Nephron (organoid): ENCODE results near the gene MVK.

Source experiments
- H3K27ac Mint-ChIP-seq, 3 experiments: 2 replicates each; pipeline ENCODE4 v1.8.0; 2020; ENCODE audit warnings: mixed read lengths in 3 of 3, mild to moderate bottlenecking in 2 of 3, moderate library complexity in 1 of 3
- H3K27me3 Mint-ChIP-seq: 2 replicates; pipeline ENCODE4 v1.8.0; 2021; ENCODE audit warnings: low read depth, mild to moderate bottlenecking, moderate library complexity, mixed read lengths
- H3K36me3 Mint-ChIP-seq: 2 replicates; pipeline ENCODE4 v1.8.0; 2020; ENCODE audit warnings: low read depth, mixed read lengths
- H3K4me1 Mint-ChIP-seq: 2 replicates; pipeline ENCODE4 v1.8.0; 2020; ENCODE audit warnings: mixed read lengths
- H3K4me3 Mint-ChIP-seq, 3 experiments: 2 replicates each; pipeline ENCODE4 v1.8.0; 2020; ENCODE audit warnings: mild to moderate bottlenecking in 3 of 3, mixed read lengths in 3 of 3, moderate library complexity in 2 of 3
- H3K9me3 Mint-ChIP-seq: 2 replicates; pipeline ENCODE4 v1.8.0; 2020; ENCODE audit warnings: mixed read lengths
- TF ChIP-seq, protein P1 (sequence below), 3 experiments: fragments of 200-600 bp; sonication (generic); IDR thresholded peaks; one replicate each; pipeline ENCODE4 v1.5.0; 2021; ENCODE audit warnings: antibody characterized with exemption in 3 of 3; ENCODE audit not compliant: unreplicated experiment in 3 of 3

The MVK gene

DNA sequence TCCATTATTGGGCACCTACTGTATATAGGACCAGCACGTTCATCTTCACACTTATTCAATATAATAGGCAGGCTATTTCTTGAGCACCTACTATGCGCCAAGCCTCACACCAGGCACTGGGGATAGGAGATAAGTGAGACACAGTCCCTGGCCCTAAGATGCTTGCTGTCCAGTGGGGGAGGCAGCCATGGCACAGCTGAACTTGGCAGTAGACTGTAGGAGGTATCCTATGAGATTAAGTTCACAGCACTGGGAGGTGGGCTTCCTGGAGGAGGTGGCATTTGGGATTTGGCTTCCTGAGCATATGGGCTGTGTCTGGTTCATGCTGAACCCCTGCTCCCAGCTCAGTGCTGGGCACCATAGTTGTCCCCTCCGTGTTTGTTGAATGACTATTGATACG, 65.1 kb downstream of the MVK start:
- Mint-ChIP-seq H3K27me3 (peaks cover 12% of the 10 kb centered on the region), H3K4me1 (no peaks in the 10 kb centered on the region), H3K9me3 (peaks cover 8% of the 10 kb centered on the region), H3K36me3 (no peaks in the 10 kb centered on the region), H3K27ac (no peak overlapping the region), H3K4me3 (no peak overlapping the region)
- TF ChIP-seq, protein P1, sequence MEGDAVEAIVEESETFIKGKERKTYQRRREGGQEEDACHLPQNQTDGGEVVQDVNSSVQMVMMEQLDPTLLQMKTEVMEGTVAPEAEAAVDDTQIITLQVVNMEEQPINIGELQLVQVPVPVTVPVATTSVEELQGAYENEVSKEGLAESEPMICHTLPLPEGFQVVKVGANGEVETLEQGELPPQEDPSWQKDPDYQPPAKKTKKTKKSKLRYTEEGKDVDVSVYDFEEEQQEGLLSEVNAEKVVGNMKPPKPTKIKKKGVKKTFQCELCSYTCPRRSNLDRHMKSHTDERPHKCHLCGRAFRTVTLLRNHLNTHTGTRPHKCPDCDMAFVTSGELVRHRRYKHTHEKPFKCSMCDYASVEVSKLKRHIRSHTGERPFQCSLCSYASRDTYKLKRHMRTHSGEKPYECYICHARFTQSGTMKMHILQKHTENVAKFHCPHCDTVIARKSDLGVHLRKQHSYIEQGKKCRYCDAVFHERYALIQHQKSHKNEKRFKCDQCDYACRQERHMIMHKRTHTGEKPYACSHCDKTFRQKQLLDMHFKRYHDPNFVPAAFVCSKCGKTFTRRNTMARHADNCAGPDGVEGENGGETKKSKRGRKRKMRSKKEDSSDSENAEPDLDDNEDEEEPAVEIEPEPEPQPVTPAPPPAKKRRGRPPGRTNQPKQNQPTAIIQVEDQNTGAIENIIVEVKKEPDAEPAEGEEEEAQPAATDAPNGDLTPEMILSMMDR (IDR thresholded peaks at IDR 0.05; ENCODE audit: unreplicated experiment in 3 of 3), result no peak

- H3K4me1 Mint-ChIP-seq, result no peaks in the 10 kb centered on the region
These were observed 65.7 kb downstream of the MVK start for GRCh38 chr12:109639151-109639872.

GRCh38 chr12:109640961-109641360, 67.4 kb downstream of the MVK start:
- TF ChIP-seq, protein P1 (IDR thresholded peaks at IDR 0.05; ENCODE audit: unreplicated experiment in 3 of 3), result no peak
- H3K4me3 Mint-ChIP-seq, result no peak overlapping the region
- H3K27me3 Mint-ChIP-seq, result peaks cover 21% of the 10 kb centered on the region
- H3K4me1 Mint-ChIP-seq, result no peaks in the 10 kb centered on the region
- peaks cover 5% of the 10 kb centered on the region for H3K9me3 Mint-ChIP-seq
- H3K36me3 Mint-ChIP-seq, result no peaks in the 10 kb centered on the region
- H3K27ac Mint-ChIP-seq, result no peak overlapping the region

More at GRCh38 chr12:109639151-109639872, 65.7 kb downstream of the MVK start:
- Mint-ChIP-seq H3K9me3 (peaks cover 5% of the 10 kb centered on the region), H3K36me3 (no peaks in the 10 kb centered on the region), H3K27ac (no peak overlapping the region), H3K27me3 (peaks cover 11% of the 10 kb centered on the region), H3K4me3 (no peak overlapping the region)
- TF ChIP-seq, protein P1 (IDR thresholded peaks at IDR 0.05; ENCODE audit: unreplicated experiment in 3 of 3), result no peak

GRCh38 chr12:109641422-109641821, 67.8 kb downstream of the MVK start:
- no peaks in the 10 kb centered on the region for H3K4me1 Mint-ChIP-seq
- H3K27me3 Mint-ChIP-seq, result peaks cover 26% of the 10 kb centered on the region
- no peaks in the 10 kb centered on the region for H3K36me3 Mint-ChIP-seq
- H3K27ac Mint-ChIP-seq, result no peak overlapping the region
- H3K9me3 Mint-ChIP-seq, result peaks cover 5% of the 10 kb centered on the region
- no peak overlapping the region for H3K4me3 Mint-ChIP-seq
- TF ChIP-seq, protein P1 (IDR thresholded peaks at IDR 0.05; ENCODE audit: unreplicated experiment in 3 of 3), result no peak

- Mint-ChIP-seq H3K27me3 (peaks cover 24% of the 10 kb centered on the region), H3K27ac (no peak overlapping the region), H3K9me3 (peaks cover 3% of the 10 kb centered on the region), H3K36me3 (no peaks in the 10 kb centered on the region), H3K4me1 (no peaks in the 10 kb centered on the region), H3K4me3 (no peak overlapping the region)
- TF ChIP-seq, protein P1 (IDR thresholded peaks at IDR 0.05; ENCODE audit: unreplicated experiment in 3 of 3), result no peak
These were observed 69.0 kb downstream of the MVK start for GRCh38 chr12:109642506-109643132.

- no peaks in the 10 kb centered on the region for H3K4me1 Mint-ChIP-seq
- no peaks in the 10 kb centered on the region for H3K9me3 Mint-ChIP-seq
- peaks cover 17% of the 10 kb centered on the region for H3K27me3 Mint-ChIP-seq
- H3K36me3 Mint-ChIP-seq, result no peaks in the 10 kb centered on the region
- H3K4me3 Mint-ChIP-seq, result no peak overlapping the region
- H3K27ac Mint-ChIP-seq, result no peak overlapping the region
- TF ChIP-seq, protein P1 (IDR thresholded peaks at IDR 0.05; ENCODE audit: unreplicated experiment in 3 of 3), result no peak
These were observed 71.6 kb downstream of the MVK start for GRCh38 chr12:109645194-109645593.
